Heart right ventricle (tissue), 16 donors: ENCODE results near the gene FLOT1. TPM values are rescaled to one million over a fixed set of nuclear protein-coding genes. Genes with fewer than 3 reads are reported as not detected.

Experiments used
- ATAC-seq, 8 donors: fragments of 200-7000 bp; cut with Tn5 transposase; one replicate each; pipeline ENCODE4 v1.9.1; 2020; ENCODE audit warnings: mild to moderate bottlenecking in 8 of 8, moderate library complexity in 8 of 8, moderate number of reproducible peaks in 1 of 8
- DNase-seq, 2 donors: peaks; one replicate each; pipeline ENCODE4 v3.0.0-alpha.2; 2020
- H3K27ac ChIP-seq, 10 donors: fragments of 200-600 bp; sonication (generic) in 2 of 10; one replicate each; pipeline versions ENCODE4 v1.5.0 to v1.8.0; 2020 to 2022; ENCODE audit warnings: mild to moderate bottlenecking in 3 of 10
- H3K27me3 ChIP-seq, 7 donors: fragments of 200-600 bp; one replicate each; pipeline ENCODE4 v1.8.0; 2021 to 2022; ENCODE audit warnings: mild to moderate bottlenecking in 2 of 7
- H3K36me3 ChIP-seq, 9 donors: fragments of 200-600 bp; sonication (generic) in 1 of 9; one replicate each; pipeline versions ENCODE4 v1.5.0 to v1.8.0; 2020 to 2022; ENCODE audit warnings: mild to moderate bottlenecking in 2 of 9
- H3K4me1 ChIP-seq, 9 donors: fragments of 200-600 bp; sonication (generic) in 1 of 9; one replicate each; pipeline versions ENCODE4 v1.5.0 to v1.8.0; 2020 to 2022; ENCODE audit warnings: mild to moderate bottlenecking in 4 of 9
- H3K4me3 ChIP-seq, 10 donors: fragments of 200-600 bp; sonication (generic) in 2 of 10; one replicate each; pipeline versions ENCODE4 v1.5.0 to v1.8.0; 2020 to 2022; ENCODE audit warnings: mild to moderate bottlenecking in 7 of 10, moderate library complexity in 2 of 10
- H3K9me3 ChIP-seq, 11 donors: fragments of 200-600 bp in 10 of 11; sonication (generic) in 2 of 11; one replicate each; pipeline versions ENCODE4 v1.5.0 to v1.8.0; 2013 to 2022; ENCODE audit warnings: mild to moderate bottlenecking in 2 of 11, control low read depth in 1 of 11, moderate library complexity in 1 of 11
- CTCF ChIP-seq, 9 donors: fragments of 200-600 bp; sonication (generic) in 2 of 9; IDR thresholded peaks; one replicate each; pipeline versions ENCODE4 v1.5.0 to v1.8.0; 2021 to 2022; ENCODE audit warnings: antibody characterized with exemption in 9 of 9, mild to moderate bottlenecking in 5 of 9, moderate library complexity in 1 of 9
- WGBS, 2 donors: extraction: QIAGEN DNeasy Blood & Tissue Kit; methylation state at CpG; one replicate each; pipeline ENCODE4 v1.1.7; 2013; ENCODE audit warnings: inconsistent platforms in 1 of 2; 5-methylcytosine and 5-hydroxymethylcytosine counted together
- intact Hi-C, 10 donors: fragments of 100-400 bp; cut with DNase I; formaldehyde crosslinking; loops; one replicate each; pipeline versions ENCODE4 v1.11.1 to v1.14.2; 2022
- polyA plus RNA-seq, 2 donors: library from polyadenylated mRNA; stranded (reverse); fragments of 200-250 nt; gene quantifications; one replicate each; pipeline ENCODE4 v1.2.3, GENCODE V29; 2013
- total RNA-seq, 10 donors: library from RNA; stranded (reverse); fragmentation: NEBNext Ultra II Directional in 3 of 10; extraction: Animal tissue kit (Norgen Biotek cat#: 25700) in 3 of 10; gene quantifications; one replicate each; pipeline versions ENCODE4 v1.2.1 to v1.2.4, GENCODE V29; 2021 to 2023
- donor health status: Arrhythmogenic right ventricular cardiomyopathy.
- donor health status: ischemic (EF 13 %, LVEDD 7.1; RV severe dilation, severe dysfunction).
- donor health status: healthy with polysubstance abuse.
- donor health status: DM: no; HTN: yes; CAD: no.
- donor health status: DM: no; HTN: no; CAD: no.
- donor health status: ischemic (EF 25% LVEDD 6.9; RV normal size, moderate dysfunction).
- donor health status: ischemic (EF 25% LVEDD 5.7; RV mildly dilated, moderate dysfunction).
- donor health status: healthy.
- donor health status: DM: yes; HTN: yes; CAD: no.
- donor health status: Ischemic cardiomyopathy.
- donor health status: ischemic (EF 35%, LVEDD 5.7; RV mildly dilated, moderate dysfunction).
- donor health status: nonischemic (EF 11% LVEDD 7.7; RV severe dilation, severe dysfunction).
- donor health status: DM: yes; HTN: yes; CAD: no.
- donor health status: PGD.
- donor health status: ischemic (EF 29% LVEDD 5.4; RV normal size, mild dysfunction).
- donor health status: nonischemic (EF 23%, LVEDD 6.1; RV moderate dilation, normal function).

The FLOT1 gene
- total and polyA plus RNA-seq, 12 donors, result 158 to 317 (median 190) TPM

DNA sequence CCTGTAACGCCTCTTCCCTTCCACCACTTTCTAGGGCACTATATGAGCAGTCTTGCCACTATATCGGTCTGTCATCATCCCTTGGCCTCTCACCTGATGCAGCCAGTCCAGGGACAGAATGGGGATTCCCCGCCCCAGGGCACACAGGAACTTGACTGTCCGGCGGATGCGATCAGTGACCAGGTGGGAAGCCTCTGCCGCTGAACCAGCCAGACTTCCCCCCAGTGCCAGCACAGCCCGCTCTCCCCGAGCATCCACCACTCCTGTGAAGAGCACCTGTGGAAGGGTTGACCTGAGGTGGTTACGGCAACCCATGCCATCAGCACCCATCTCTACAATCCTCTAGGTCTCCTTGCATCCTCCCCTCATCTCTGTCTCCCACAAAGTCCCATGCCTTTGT is 39.5 kb downstream of the FLOT1 start:
- ATAC-seq, result no peak
- intact Hi-C loops, result no loop called here
- WGBS, 2 donors, result 97 to 98% methylated on average over 10 of the region's 10 CpGs
- no peak for TF ChIP-seq CTCF (IDR thresholded peaks at IDR 0.05)
- no peaks in the 10 kb centered on the region for H3K9me3 ChIP-seq
- no peaks in the 10 kb centered on the region for H3K27me3 ChIP-seq
- H3K4me1 ChIP-seq, result peaks cover 0 to 14% (median 0%) of the 10 kb centered on the region in 9 donors
- no peak for DNase-seq
- peaks cover 0 to 96% (median 32%) of the 10 kb centered on the region in 9 donors for H3K36me3 ChIP-seq
- no peak overlapping the region for H3K27ac ChIP-seq
- no peak overlapping the region for H3K4me3 ChIP-seq

- Histone ChIP-seq H3K4me3 (no peak overlapping the region), H3K27ac (peak overlapping the region in 2 of 10 donors; percentile 3 to 16), H3K9me3 (no peaks in the 10 kb centered on the region), H3K36me3 (peaks cover 0 to 69% (median 25%) of the 10 kb centered on the region in 9 donors), H3K4me1 (peaks cover 0 to 14% (median 0%) of the 10 kb centered on the region in 9 donors), H3K27me3 (no peaks in the 10 kb centered on the region)
- ATAC-seq (peak; percentile 59 to 92 (median 75)), DNase-seq (no peak)
- WGBS, 2 donors, result 49 to 53% methylated on average over 4 of the region's 4 CpGs
- intact Hi-C loops, result no loop called here
- TF ChIP-seq CTCF (IDR thresholded peaks at IDR 0.05), result no peak
Observed at GRCh38 chr6:30700340-30700739, 42.1 kb downstream of the FLOT1 start.

DNA sequence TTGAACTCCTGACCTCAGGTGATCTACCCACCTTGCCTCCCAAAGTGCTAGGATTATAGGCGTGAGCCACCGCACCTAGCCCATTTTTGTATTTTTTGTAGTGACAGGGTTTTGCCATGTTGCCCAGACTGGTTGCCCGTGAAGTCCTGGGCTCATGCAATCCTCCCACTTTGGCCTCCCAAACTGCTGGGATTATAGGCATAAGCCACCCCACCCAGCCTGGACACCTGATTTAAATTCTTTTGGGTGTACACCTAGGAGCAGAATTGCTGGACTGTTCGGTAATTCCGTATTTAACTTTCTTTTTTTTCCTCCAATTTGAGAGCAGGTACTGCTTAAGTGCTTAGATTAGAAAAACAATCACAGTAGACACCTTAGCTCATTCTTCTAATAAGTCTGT is 46.1 kb downstream of the FLOT1 start:
- 96 to 99% methylated on average over 5 of the region's 5 CpGs for WGBS, 2 donors
- intact Hi-C loops, result no loop called here
- DNase-seq, result no peak
- no peak for ATAC-seq
- no peaks in the 10 kb centered on the region for H3K9me3 ChIP-seq
- H3K27me3 ChIP-seq, result no peaks in the 10 kb centered on the region
- H3K27ac ChIP-seq, result no peak overlapping the region
- TF ChIP-seq CTCF (IDR thresholded peaks at IDR 0.05), result no peak
- H3K4me3 ChIP-seq, result no peak overlapping the region
- H3K4me1 ChIP-seq, result peaks cover 0 to 11% (median 3%) of the 10 kb centered on the region in 9 donors
- H3K36me3 ChIP-seq, result peaks cover 0 to 32% (median 6%) of the 10 kb centered on the region in 9 donors

DNA sequence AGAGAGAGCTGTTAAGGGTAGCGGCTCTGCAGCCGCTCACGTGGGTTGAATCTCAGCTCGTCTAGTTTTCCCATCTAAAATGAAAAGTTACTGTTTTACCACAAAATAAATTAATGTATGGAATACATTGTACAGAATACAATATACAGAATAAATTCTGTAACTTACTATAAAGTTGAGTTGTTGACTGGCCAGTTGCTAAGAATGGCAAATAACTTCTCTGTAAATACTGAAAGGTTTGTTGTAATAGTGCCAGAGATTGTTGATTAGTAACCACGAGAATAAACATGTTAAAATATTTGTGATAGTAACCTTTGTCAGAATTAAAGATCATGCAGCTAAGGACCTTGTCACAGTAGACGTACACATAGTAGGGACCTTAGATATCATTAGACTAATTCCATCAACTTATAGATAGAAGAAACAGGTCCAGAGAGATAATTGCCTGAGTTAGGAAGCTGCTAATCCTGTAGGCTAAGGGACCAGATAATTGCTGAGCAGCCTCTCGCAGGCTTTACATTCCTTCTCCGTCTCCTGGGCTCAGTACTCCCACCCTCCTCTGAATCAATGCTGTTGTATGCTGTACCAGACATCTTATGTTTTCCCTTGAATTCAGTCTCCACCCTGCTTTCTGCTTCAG is 51.2 kb downstream of the FLOT1 start:
- intact Hi-C loops, result loop anchor here in 3 of 10 donors (1.0 to 2.0 kb wide), 3 partner anchors 23 to 26 kb away; partner anchors contain the start of gene MDC1 (in 2 of the 3)
- no peak for ATAC-seq
- TF ChIP-seq CTCF (IDR thresholded peaks at IDR 0.05), result no peak
- Histone ChIP-seq H3K9me3 (no peaks in the 10 kb centered on the region), H3K27me3 (no peaks in the 10 kb centered on the region), H3K4me3 (peak overlapping the region in 9 of 10 donors; percentile 53 to 68 (median 62)), H3K4me1 (peaks cover 10 to 39% (median 36%) of the 10 kb centered on the region in 9 donors), H3K27ac (peak overlapping the region in 9 of 10 donors; percentile 72 to 100 (median 98)), H3K36me3 (no peaks in the 10 kb centered on the region)
- DNase-seq, result no peak
- WGBS, 2 donors, result 8 to 12% methylated on average over 8 of the region's 8 CpGs
